Measurements from ENCODE around the gene DDX3X. TPM values are rescaled to one million over a fixed set of nuclear protein-coding genes. Genes with fewer than 3 reads are reported as not detected.

DDX3X gene
- polyA plus RNA-seq, 1 of the 3 experiments (the other 2 are of a cell fraction): 30.9 TPM

GRCh38 chrX:41381685-41382084 lies 47.7 kb downstream of the DDX3X start:
- ChIA-PET POLR2A (no interaction called here), CTCF (no interaction called here)
- H3K4me3 ChIP-seq (ENCODE audit: low read depth in 2 of 2, low read length in 1 of 2): no peak overlapping the region
- H4K20me1 ChIP-seq (ENCODE audit: insufficient read depth): no peaks in the 10 kb centered on the region
- no peak overlapping the region for H3K4me2 ChIP-seq
- no peak overlapping the region for H3K9ac ChIP-seq
- H3K79me2 ChIP-seq (ENCODE audit: insufficient read depth): no peaks in the 10 kb centered on the region
- peak overlapping the region; percentile 62; the same call in 1 of the 2 replicates for H2AFZ ChIP-seq (ENCODE audit: low read depth)
- H3K27ac ChIP-seq (ENCODE audit: low read depth in 2 of 2, low read length in 1 of 2): peak overlapping the region in 1 of 2 experiments; percentile 35; a peak in 1 of 4 replicates
- peak in 1 of 2 experiments; percentile 28; a peak in 1 of 4 replicates for TF ChIP-seq EP300 (IDR thresholded peaks at IDR 0.05; ENCODE audit: borderline replicate concordance in 1 of 2, low read depth in 1 of 2, low read length in 1 of 2)
- TF ChIP-seq FOSL2 (IDR thresholded peaks at IDR 0.05; ENCODE audit: borderline replicate concordance, low read depth): peak; percentile 78
- peak; percentile 88 for TF ChIP-seq RXRA (IDR thresholded peaks at IDR 0.05; ENCODE audit: borderline replicate concordance, low read depth)
- peak; percentile 51; the same call in 1 of the 2 replicates for TF ChIP-seq TCF12 (IDR thresholded peaks at IDR 0.05)
- TF ChIP-seq SMC3 (IDR thresholded peaks at IDR 0.05; ENCODE audit: low read depth, low read length): no peak
- TF ChIP-seq FOXM1 (IDR thresholded peaks at IDR 0.05; ENCODE audit: low read depth): no peak
- TF ChIP-seq YY1 (IDR thresholded peaks at IDR 0.05; ENCODE audit: low read depth): no peak
- peak; percentile 84 for TF ChIP-seq PBX3 (IDR thresholded peaks at IDR 0.05)
- peak; percentile 79 for TF ChIP-seq JUND (IDR thresholded peaks at IDR 0.05)
- no peaks in the 10 kb centered on the region for H3K27me3 ChIP-seq (ENCODE audit: insufficient read depth)
- no peaks in the 10 kb centered on the region for H3K36me3 ChIP-seq (replicated peaks in 1 of 2; ENCODE audit: control insufficient read depth in 1 of 2, insufficient read depth in 2 of 2, low read length in 1 of 2)
- WGBS (ENCODE audit: low lambda C conversion rate): 9% methylated on average over 5 of the region's 5 CpGs
- H3F3A ChIP-seq (replicated peaks; ENCODE audit: insufficient read depth): no peaks in the 10 kb centered on the region
- DNase-seq: no peak
- H3K9me2 ChIP-seq: no peaks in the 10 kb centered on the region
- H3K9me3 ChIP-seq: no peaks in the 10 kb centered on the region
- no peaks in the 10 kb centered on the region for H3K4me1 ChIP-seq (ENCODE audit: control insufficient read depth in 1 of 2, insufficient read depth in 2 of 2, low read depth in 1 of 2, low read length in 1 of 2)

- TF ChIP-seq ZBTB33 (IDR thresholded peaks at IDR 0.05; ENCODE audit: borderline replicate concordance, low read depth) (no peak), NRF1 (IDR thresholded peaks at IDR 0.05; ENCODE audit: low read depth, low read length) (no peak), RAD21 (IDR thresholded peaks at IDR 0.05; ENCODE audit: low read length) (no peak), MEF2A (IDR thresholded peaks at IDR 0.05; ENCODE audit: borderline replicate concordance, low read depth) (no peak), YY1 (IDR thresholded peaks at IDR 0.05; ENCODE audit: low read depth) (no peak), ELF1 (IDR thresholded peaks at IDR 0.05) (no peak), PBX3 (IDR thresholded peaks at IDR 0.05) (no peak), SMC3 (IDR thresholded peaks at IDR 0.05; ENCODE audit: low read depth, low read length) (no peak), RXRA (IDR thresholded peaks at IDR 0.05; ENCODE audit: borderline replicate concordance, low read depth) (no peak), GATA2 (CRISPR knock-in tag; IDR thresholded peaks at IDR 0.05) (no peak), NFIC (IDR thresholded peaks at IDR 0.05; ENCODE audit: borderline replicate concordance) (no peak), MXI1 (IDR thresholded peaks at IDR 0.05; ENCODE audit: low read depth, low read length) (no peak), EZH2phosphoT487 (IDR thresholded peaks at IDR 0.05; ENCODE audit: borderline replicate concordance, low read depth) (no peak), TEAD4 (IDR thresholded peaks at IDR 0.05; ENCODE audit: borderline replicate concordance, insufficient read depth) (no peak), RFX5 (IDR thresholded peaks at IDR 0.05; ENCODE audit: low read length) (no peak)
- H3K79me2 ChIP-seq (ENCODE audit: insufficient read depth): no peaks in the 10 kb centered on the region
- H3K9me2 ChIP-seq: no peaks in the 10 kb centered on the region
- H3K4me2 ChIP-seq: 0 out of 2 replicates have a peak overlapping the region, but pooled peaks have one; percentile 19
- no peaks in the 10 kb centered on the region for H3K36me3 ChIP-seq (replicated peaks in 1 of 2; ENCODE audit: control insufficient read depth in 1 of 2, insufficient read depth in 2 of 2, low read length in 1 of 2)
- H3K4me3 ChIP-seq (ENCODE audit: low read depth in 2 of 2, low read length in 1 of 2): no peak overlapping the region
- no peaks in the 10 kb centered on the region for H3F3A ChIP-seq (replicated peaks; ENCODE audit: insufficient read depth)
- no peak for DNase-seq
- 61% methylated on average over 10 of the region's 10 CpGs for WGBS (ENCODE audit: low lambda C conversion rate)
- ChIA-PET POLR2A (no interaction called here), CTCF (no interaction called here)
- H3K27ac ChIP-seq (ENCODE audit: low read depth in 2 of 2, low read length in 1 of 2): 0 out of 4 replicates have a peak overlapping the region, but pooled peaks of 1 of the 2 experiments have one; percentile 27
- 0 out of 2 replicates have a peak overlapping the region, but pooled peaks have one; percentile 24 for H2AFZ ChIP-seq (ENCODE audit: low read depth)
- H3K27me3 ChIP-seq (ENCODE audit: insufficient read depth): no peaks in the 10 kb centered on the region
- H3K4me1 ChIP-seq (ENCODE audit: control insufficient read depth in 1 of 2, insufficient read depth in 2 of 2, low read depth in 1 of 2, low read length in 1 of 2): no peaks in the 10 kb centered on the region
- no peaks in the 10 kb centered on the region for H3K9me3 ChIP-seq
- H4K20me1 ChIP-seq (ENCODE audit: insufficient read depth): no peaks in the 10 kb centered on the region
- no peak overlapping the region for H3K9ac ChIP-seq
These were observed 49.0 kb downstream of the DDX3X start for GRCh38 chrX:41382714-41383645.
